Mononuclear cell (primary cell): ENCODE results near the gene HLA-DMB. TPM values are rescaled to one million over a fixed set of nuclear protein-coding genes. Genes with fewer than 3 reads are reported as not detected.
"Not testable (repeated sequence)": the region's sequence is repeated elsewhere in the genome, so short reads cannot be mapped to it uniquely, and the experiment has no call there.

Experiments
- H3K27me3 ChIP-seq: 2 replicates; pipeline ENCODE4 v1.6.0; 2011; ENCODE audit warnings: low read length, control low read depth; ENCODE audit not compliant: insufficient read depth
- H3K4me1 ChIP-seq: 2 replicates; pipeline ENCODE4 v1.5.1; 2011; ENCODE audit warnings: mild to moderate bottlenecking, low read length, control low read depth; ENCODE audit not compliant: insufficient read depth
- H3K4me3 ChIP-seq: 2 replicates; pipeline ENCODE4 v1.5.1; 2011; ENCODE audit warnings: mild to moderate bottlenecking, low read length, moderate library complexity
- H3K9me3 ChIP-seq: 2 replicates; pipeline ENCODE4 v1.5.1; 2011; ENCODE audit warnings: low read depth, mild to moderate bottlenecking, control low read depth, low read length
- total RNA-seq: library from RNA; depleted of rRNA; stranded (reverse); fragments of >200 nt; gene quantifications from one replicate; pipeline ENCODE4 v1.2.3, GENCODE V29; 2012

The HLA-DMB gene
- total RNA-seq, 1 donor = 67.8 TPM

DNA sequence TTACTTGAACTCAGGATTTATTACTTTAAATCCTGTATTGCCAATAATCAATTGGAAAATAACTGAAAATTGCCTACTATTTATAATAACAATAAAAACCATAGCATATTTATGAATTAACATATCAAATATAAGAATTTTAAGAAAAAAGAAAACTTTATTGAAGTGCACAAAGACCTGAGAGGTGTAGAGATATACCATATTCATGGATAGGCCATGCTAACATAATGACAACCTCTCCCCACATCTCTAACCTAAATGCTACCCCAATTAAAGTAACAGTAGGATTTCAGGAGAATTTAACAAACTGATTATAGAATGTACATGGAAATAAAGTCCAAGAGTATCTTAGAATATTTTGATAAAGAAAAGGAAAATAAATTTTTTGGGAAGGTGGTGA lies 5.1 kb upstream of the HLA-DMB start:
- no peak overlapping the region for H3K4me3 ChIP-seq
- peaks cover 97% of the 10 kb centered on the region for H3K4me1 ChIP-seq
- no peaks in the 10 kb centered on the region for H3K9me3 ChIP-seq
- no peaks in the 10 kb centered on the region for H3K27me3 ChIP-seq

GRCh38 chr6:32945108-32945760 lies 4.4 kb upstream of the HLA-DMB start:
- no peak overlapping the region for H3K4me3 ChIP-seq
- peaks cover 96% of the 10 kb centered on the region for H3K4me1 ChIP-seq
- no peaks in the 10 kb centered on the region for H3K27me3 ChIP-seq
- H3K9me3 ChIP-seq = no peaks in the 10 kb centered on the region

DNA sequence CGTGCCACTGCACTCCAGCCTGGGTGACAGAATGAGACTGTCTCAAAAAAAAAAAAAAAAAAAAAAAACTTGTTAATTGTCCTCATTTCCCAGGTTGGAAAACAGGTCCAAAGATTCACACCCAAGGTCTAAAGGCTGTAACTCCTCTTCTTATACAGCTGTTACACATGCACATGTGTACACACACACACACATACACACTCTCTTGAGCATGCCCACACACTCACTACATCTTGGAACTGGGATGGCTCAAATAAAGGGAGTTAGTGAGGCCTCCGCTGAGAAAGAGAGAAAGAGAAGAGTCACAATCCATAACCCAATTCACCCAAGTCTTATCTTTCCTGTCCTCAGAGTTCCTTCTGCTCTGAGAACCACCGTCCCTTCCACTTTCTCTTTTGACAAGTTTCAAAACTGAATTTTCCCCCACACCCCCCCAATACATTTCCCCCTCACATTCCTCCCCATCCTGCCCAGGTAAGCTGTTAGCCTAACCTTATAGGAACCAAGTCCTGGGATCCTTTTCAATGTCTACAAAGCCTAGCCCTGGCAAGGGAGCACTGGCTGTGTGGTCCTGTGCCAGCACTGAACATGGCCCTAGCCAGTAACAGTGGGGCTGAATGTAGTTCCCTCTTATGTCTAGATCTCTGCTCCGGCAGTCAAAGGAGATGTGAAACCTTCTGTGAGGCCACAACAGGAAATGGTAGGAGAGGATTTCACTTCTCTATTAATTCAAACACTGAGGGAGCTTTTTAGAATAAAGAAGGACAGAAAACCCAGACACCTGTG lies 3.2 kb upstream of the HLA-DMB start:
- H3K9me3 ChIP-seq = no peaks in the 10 kb centered on the region
- H3K27me3 ChIP-seq = no peaks in the 10 kb centered on the region
- H3K4me1 ChIP-seq = peaks cover 94% of the 10 kb centered on the region
- peak overlapping the region; percentile 35 for H3K4me3 ChIP-seq

- not testable (repeated sequence) for H3K27me3 ChIP-seq, H3K4me3 ChIP-seq, H3K9me3 ChIP-seq
- peaks cover 93% of the 10 kb centered on the region for H3K4me1 ChIP-seq
These were observed 1.8 kb upstream of the HLA-DMB start for GRCh38 chr6:32942555-32943123.

- Histone ChIP-seq H3K4me3 (peak overlapping the region; percentile 88), H3K9me3 (no peaks in the 10 kb centered on the region)
These were observed 463 bp upstream of the HLA-DMB start for GRCh38 chr6:32941214-32941768.

GRCh38 chr6:32938494-32938893 lies 2.3 kb downstream of the HLA-DMB start:
- H3K4me1 ChIP-seq = peaks cover 95% of the 10 kb centered on the region
- H3K4me3 ChIP-seq = no peak overlapping the region
- no peaks in the 10 kb centered on the region for H3K9me3 ChIP-seq
- H3K27me3 ChIP-seq = no peaks in the 10 kb centered on the region

More at GRCh38 chr6:32941214-32941768, 463 bp upstream of the HLA-DMB start:
- Histone ChIP-seq H3K27me3 (no peaks in the 10 kb centered on the region), H3K4me1 (peaks cover 94% of the 10 kb centered on the region)

- Histone ChIP-seq H3K27me3 (no peaks in the 10 kb centered on the region), H3K4me3 (no peak overlapping the region), H3K4me1 (peaks cover 92% of the 10 kb centered on the region), H3K9me3 (no peaks in the 10 kb centered on the region)
These were observed 3.6 kb downstream of the HLA-DMB start for GRCh38 chr6:32937230-32937633.

GRCh38 chr6:32936239-32937152 lies 4.3 kb downstream of the HLA-DMB start:
- Histone ChIP-seq H3K27me3 (no peaks in the 10 kb centered on the region), H3K4me1 (peaks cover 84% of the 10 kb centered on the region), H3K9me3 (no peaks in the 10 kb centered on the region), H3K4me3 (no peak overlapping the region)

DNA sequence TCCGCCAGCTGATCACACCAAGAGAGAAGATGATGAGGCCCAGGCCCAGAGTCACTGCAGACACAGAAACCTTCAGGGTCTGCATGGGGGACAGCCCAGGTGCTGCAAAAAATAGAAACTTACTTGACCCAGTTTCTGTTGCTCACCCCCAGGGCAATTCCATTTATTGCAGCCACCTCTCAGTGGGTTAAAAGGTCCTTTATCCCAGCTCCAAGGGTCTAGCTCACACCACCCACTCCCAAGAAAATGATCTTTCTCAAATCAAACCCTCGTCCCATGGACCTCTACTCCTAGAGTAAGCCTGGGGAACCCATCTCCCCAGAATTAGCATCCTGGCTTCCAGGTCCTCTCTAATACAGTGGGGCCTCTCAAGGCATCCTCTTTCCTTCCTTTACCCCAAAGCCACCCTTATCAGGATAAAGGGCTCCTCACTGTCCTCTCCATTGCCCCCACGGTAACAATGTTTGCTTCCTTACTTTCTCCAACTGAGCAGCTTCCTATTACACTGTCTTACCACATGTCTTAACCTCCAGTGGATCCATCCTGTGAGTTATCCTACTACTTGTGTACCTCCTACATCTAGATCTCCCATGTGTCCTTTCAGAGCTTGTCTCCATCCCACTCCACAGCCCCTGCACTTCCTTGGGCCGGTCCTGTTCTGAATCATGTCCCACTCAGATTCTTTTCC lies 5.1 kb downstream of the HLA-DMB start:
- no peaks in the 10 kb centered on the region for H3K27me3 ChIP-seq
- no peak overlapping the region for H3K4me3 ChIP-seq
- H3K4me1 ChIP-seq = peaks cover 77% of the 10 kb centered on the region
- no peaks in the 10 kb centered on the region for H3K9me3 ChIP-seq

DNA sequence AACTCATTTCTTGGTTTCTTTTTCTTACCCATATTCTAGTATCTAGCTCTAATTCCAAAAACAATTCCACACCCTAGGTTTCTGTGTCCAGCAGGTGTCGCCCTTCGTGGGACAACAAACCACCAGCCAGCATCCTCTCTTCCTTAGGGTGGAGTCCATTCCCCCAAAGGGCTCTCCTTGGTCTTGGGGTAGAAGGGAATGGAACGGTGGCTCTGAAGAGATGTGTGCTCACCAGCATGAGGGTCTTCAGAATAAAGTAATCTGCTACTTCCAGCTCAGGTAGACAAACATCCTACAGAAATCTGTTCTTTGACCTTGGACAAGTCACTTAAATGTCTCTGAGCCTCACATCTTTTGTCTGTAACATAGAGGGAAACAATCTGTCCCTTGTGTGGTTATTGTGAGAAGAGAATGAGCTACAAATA lies 7.2 kb downstream of the HLA-DMB start:
- Histone ChIP-seq H3K4me3 (no peak overlapping the region), H3K27me3 (no peaks in the 10 kb centered on the region), H3K9me3 (no peaks in the 10 kb centered on the region), H3K4me1 (peaks cover 62% of the 10 kb centered on the region)

GRCh38 chr6:32932132-32932868 lies 8.5 kb downstream of the HLA-DMB start:
- Histone ChIP-seq H3K4me1 (peaks cover 50% of the 10 kb centered on the region), H3K9me3 (no peaks in the 10 kb centered on the region), H3K27me3 (no peaks in the 10 kb centered on the region), H3K4me3 (no peak overlapping the region)

- H3K9me3 ChIP-seq = no peaks in the 10 kb centered on the region
- H3K27me3 ChIP-seq = no peaks in the 10 kb centered on the region
- no peak overlapping the region for H3K4me3 ChIP-seq
- peaks cover 39% of the 10 kb centered on the region for H3K4me1 ChIP-seq
These were observed 9.6 kb downstream of the HLA-DMB start for GRCh38 chr6:32931211-32931610.

GRCh38 chr6:32922083-32922482 lies 18.7 kb downstream of the HLA-DMB start:
- Histone ChIP-seq H3K27me3 (peaks cover 4% of the 10 kb centered on the region), H3K9me3 (no peaks in the 10 kb centered on the region), H3K4me1 (peaks cover 10% of the 10 kb centered on the region), H3K4me3 (no peak overlapping the region)
